Stomach (tissue), 9 donors: ENCODE measurements around the gene MYH6. TPM values are rescaled to one million over a fixed set of nuclear protein-coding genes. Genes with fewer than 3 reads are reported as not detected.

Source experiments
- DNase-seq, 2 donors: peaks; one replicate each; pipeline versions ENCODE4 v3.0.0 to v3.0.0-alpha.2; 2013 to 2019
- H3K27ac ChIP-seq, 5 donors: fragments of 200-600 bp in 4 of 5; sonication (generic) in 4 of 5; one replicate each; pipeline ENCODE4 v1.5.1; 2013 to 2019; ENCODE audit warnings: mild to moderate bottlenecking in 1 of 5, moderate library complexity in 1 of 5
- H3K27me3 ChIP-seq, 3 donors: fragments of 200-600 bp; sonication (generic); one replicate each; pipeline ENCODE4 v1.5.1; 2017 to 2019; ENCODE audit warnings: mixed run types in 1 of 3
- H3K36me3 ChIP-seq, 4 donors: fragments of 200-600 bp; sonication (generic); 1 replicate in 3 of 4; 2 replicates in 1 of 4; pipeline ENCODE4 v1.5.1; 2016 to 2019
- H3K4me1 ChIP-seq, 4 donors: fragments of 200-600 bp; sonication (generic); one replicate each; pipeline ENCODE4 v1.5.1; 2016 to 2019
- H3K4me3 ChIP-seq, 4 donors: fragments of 200-600 bp; sonication (generic) in 3 of 4; one replicate each; pipeline ENCODE4 v1.5.1; 2016 to 2019; ENCODE audit warnings: mild to moderate bottlenecking in 1 of 4
- H3K9me3 ChIP-seq, 4 donors: fragments of 200-600 bp; sonication (generic); one replicate each; pipeline ENCODE4 v1.5.1; 2016 to 2019
- CTCF ChIP-seq, 7 experiments: fragments of 450-650 bp in 4 of 7; fragments of 200-600 bp in 3 of 7; sonication (generic) in 3 of 7; IDR thresholded peaks; one replicate each; pipeline ENCODE4 v1.5.1; 2016 to 2019; ENCODE audit warnings: antibody characterized with exemption in 7 of 7, control low read depth in 2 of 7, mild to moderate bottlenecking in 1 of 7
- EP300 ChIP-seq: sonication (generic); formaldehyde crosslinking; IDR thresholded peaks from one replicate; pipeline ENCODE4 v1.6.1; 2017; ENCODE audit warnings: antibody characterized with exemption
- POLR2A ChIP-seq, 4 donors: fragments of 450-650 bp; IDR thresholded peaks; one replicate each; pipeline ENCODE4 v1.6.1; 2016; ENCODE audit warnings: antibody characterized with exemption in 4 of 4, control low read depth in 2 of 4, mild to moderate bottlenecking in 1 of 4, moderate library complexity in 1 of 4
- POLR2AphosphoS5 ChIP-seq, 3 donors: sonication (generic); formaldehyde crosslinking; IDR thresholded peaks; one replicate each; pipeline ENCODE4 v1.6.1; 2016; ENCODE audit warnings: antibody characterized with exemption in 3 of 3
- WGBS, 5 donors: extraction: QIAGEN DNeasy Blood & Tissue Kit in 3 of 5; methylation state at CpG; one replicate each; pipeline versions ENCODE4 v1.1.5 to v1.1.7; 2013 to 2018; 5-methylcytosine and 5-hydroxymethylcytosine counted together
- intact Hi-C: fragments of 100-400 bp; cut with DNase I; formaldehyde crosslinking; loops from one replicate; pipeline ENCODE4 v1.15.1; 2023; ENCODE audit warnings: low total_unique reads
- polyA plus RNA-seq, 3 donors: library from polyadenylated mRNA; stranded (reverse); fragments of 200-250 nt; gene quantifications; one replicate each; pipeline ENCODE4 v1.2.3, GENCODE V29; 2013
- total RNA-seq, 5 donors: library from RNA; depleted of rRNA; stranded (reverse); fragments of >200 nt; gene quantifications; one replicate each; pipeline versions ENCODE4 v1.1.0 to v1.2.3, GENCODE V29; 2014 to 2016
- donor health status: healthy with polysubstance abuse.
- donor health status: Bipolar disorder and iron deficiency.
- donor health status: healthy.

MYH6 gene
- total and polyA plus RNA-seq, 8 donors: 0.37 to 3.2 (median 0.97) TPM; not detected in 4

DNA sequence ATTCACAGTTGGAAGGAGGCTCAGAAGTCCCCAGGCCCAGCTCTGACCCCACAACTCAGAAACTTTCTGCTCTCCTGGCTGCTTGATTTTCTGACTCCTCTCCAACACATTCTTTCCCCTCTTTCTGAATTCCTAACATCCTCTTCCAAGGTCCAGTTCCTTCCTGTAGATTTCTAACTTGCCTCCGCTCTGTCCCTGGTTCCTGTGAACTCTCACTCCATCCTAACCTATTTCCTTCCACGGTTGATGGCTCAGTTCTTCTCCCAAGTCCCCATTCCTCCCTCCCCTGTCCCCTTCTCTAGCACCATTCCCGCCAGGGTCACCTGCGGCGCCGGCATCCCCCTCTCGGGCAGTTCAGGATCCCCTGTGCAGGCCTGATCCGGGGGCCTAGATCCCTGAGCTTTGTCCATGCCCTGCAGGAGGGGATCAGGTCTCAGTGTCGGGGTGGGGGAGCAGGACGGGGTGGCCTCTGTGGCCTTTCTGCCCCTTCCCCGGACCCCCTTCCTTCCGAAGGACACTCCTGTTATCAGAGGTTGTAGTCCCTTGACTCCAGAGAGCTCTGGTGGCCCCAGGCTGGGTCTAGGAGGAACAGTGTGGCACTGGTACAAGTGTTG is 49.4 kb downstream of the MYH6 start:
- peak overlapping the region in 2 of 5 donors; percentile 6 to 34 for H3K27ac ChIP-seq
- H3K4me3 ChIP-seq: no peak overlapping the region
- intact Hi-C loops: no loop called here
- H3K36me3 ChIP-seq: peaks cover 0 to 40% (median 14%) of the 10 kb centered on the region in 4 donors
- peaks cover 0 to 43% (median 15%) of the 10 kb centered on the region in 4 donors for H3K4me1 ChIP-seq
- peaks cover 0 to 7% (median 4%) of the 10 kb centered on the region in 3 donors for H3K27me3 ChIP-seq
- DNase-seq: no peak
- no peak for TF ChIP-seq EP300
- no peak for TF ChIP-seq POLR2AphosphoS5 (IDR thresholded peaks at IDR 0.05)
- no peak for TF ChIP-seq CTCF (IDR thresholded peaks at IDR 0.05)
- 86 to 92% (median 87%) methylated on average over 12 of the region's 12 CpGs for WGBS, 5 donors
- no peaks in the 10 kb centered on the region for H3K9me3 ChIP-seq

DNA sequence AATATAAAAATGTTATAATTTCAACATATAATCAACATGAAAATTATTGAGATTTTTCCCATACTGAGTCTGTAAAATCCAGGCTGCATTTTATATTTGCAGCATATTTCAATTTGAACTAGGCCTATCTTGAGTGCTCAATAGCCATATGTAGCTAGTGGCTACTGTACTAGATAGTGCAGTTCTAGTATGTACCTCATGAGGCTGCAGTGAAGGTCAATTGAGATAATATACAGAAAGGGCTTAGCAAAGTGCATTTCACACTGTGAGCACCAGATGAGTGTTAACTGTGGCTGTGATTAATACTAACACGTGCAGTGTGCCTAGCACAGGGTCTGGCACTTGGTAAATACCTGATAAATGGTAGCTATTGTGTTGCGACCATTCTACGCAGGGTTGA is 50.0 kb downstream of the MYH6 start:
- Histone ChIP-seq H3K4me3 (no peak overlapping the region), H3K36me3 (peaks cover 0 to 40% (median 14%) of the 10 kb centered on the region in 4 donors), H3K27me3 (peaks cover 0 to 13% (median 5%) of the 10 kb centered on the region in 3 donors), H3K27ac (peak overlapping the region in 1 of 5 donors; percentile 34), H3K9me3 (no peaks in the 10 kb centered on the region), H3K4me1 (peaks cover 0 to 41% (median 14%) of the 10 kb centered on the region in 4 donors)
- TF ChIP-seq POLR2AphosphoS5 (IDR thresholded peaks at IDR 0.05): no peak
- TF ChIP-seq CTCF (IDR thresholded peaks at IDR 0.05): no peak
- DNase-seq: no peak
- 63 to 85% (median 73%) methylated on average over 3 of the region's 3 CpGs for WGBS, 5 donors
- intact Hi-C loops: no loop called here

- 67 to 94% (median 90%) methylated on average over 1 to 8 of the region's 8 CpGs for WGBS, 5 donors
- no peak for DNase-seq
- Histone ChIP-seq H3K4me1 (peaks cover under 1 to 42% (median 19%) of the 10 kb centered on the region in 4 donors), H3K36me3 (peaks cover 0 to 40% (median 14%) of the 10 kb centered on the region in 4 donors), H3K27ac (no peak overlapping the region), H3K9me3 (no peaks in the 10 kb centered on the region), H3K27me3 (peaks cover 0 to 20% (median 13%) of the 10 kb centered on the region in 3 donors), H3K4me3 (no peak overlapping the region)
- intact Hi-C loops: no loop called here
- TF ChIP-seq POLR2AphosphoS5 (IDR thresholded peaks at IDR 0.05) (no peak), EP300 (no peak), POLR2A (IDR thresholded peaks at IDR 0.05) (no peak), CTCF (IDR thresholded peaks at IDR 0.05) (no peak)
Measured at GRCh38 chr14:23357261-23357660, 50.8 kb downstream of the MYH6 start.

GRCh38 chr14:23356662-23357061 is 51.4 kb downstream of the MYH6 start:
- 92 to 98% (median 97%) methylated on average over 4 of the region's 4 CpGs for WGBS, 5 donors
- no peak overlapping the region for H3K4me3 ChIP-seq
- intact Hi-C loops: no loop called here

More at GRCh38 chr14:23356662-23357061, 51.4 kb downstream of the MYH6 start:
- no peak for DNase-seq
- Histone ChIP-seq H3K9me3 (no peaks in the 10 kb centered on the region), H3K27ac (no peak overlapping the region), H3K27me3 (peaks cover 0 to 26% (median 19%) of the 10 kb centered on the region in 3 donors), H3K36me3 (peaks cover 0 to 40% (median 14%) of the 10 kb centered on the region in 4 donors), H3K4me1 (peaks cover 6 to 42% (median 23%) of the 10 kb centered on the region in 4 donors)
- TF ChIP-seq EP300 (no peak), POLR2A (IDR thresholded peaks at IDR 0.05) (no peak), POLR2AphosphoS5 (IDR thresholded peaks at IDR 0.05) (no peak), CTCF (IDR thresholded peaks at IDR 0.05) (no peak)
